Measurements from ENCODE around the gene CYP4F3. TPM values are rescaled to one million over a fixed set of nuclear protein-coding genes. Genes with fewer than 3 reads are reported as not detected.

CYP4F3 gene
- total and polyA plus RNA-seq, 2 of the 13 experiments (the other 11 are each of a cell fraction or from before 2014, with no cell fraction given), result 17.8 to 22.8 TPM

GRCh38 chr19:15643387-15643786 lies 2.7 kb downstream of the CYP4F3 start (continued):
- no peak for TF ChIP-seq CERS6 (CRISPR knock-in tag; IDR thresholded peaks at IDR 0.05)
- no peak for TF ChIP-seq KLF16 (CRISPR knock-in tag; IDR thresholded peaks at IDR 0.05)
- TF ChIP-seq ZNF281 (CRISPR knock-in tag; IDR thresholded peaks at IDR 0.05; ENCODE audit: borderline replicate concordance), result no peak
- no peak for TF ChIP-seq NKX3-1 (CRISPR knock-in tag; IDR thresholded peaks at IDR 0.05)
- no peak for TF ChIP-seq ZBTB37 (CRISPR knock-in tag; IDR thresholded peaks at IDR 0.05)
- TF ChIP-seq CTCF (CRISPR knock-in tag; IDR thresholded peaks at IDR 0.05), result no peak
- no peak for TF ChIP-seq ZBTB33 (CRISPR knock-in tag; IDR thresholded peaks at IDR 0.05)
- TF ChIP-seq HNF4G (IDR thresholded peaks at IDR 0.05; ENCODE audit: borderline replicate concordance, low read depth, low read length), result peak; percentile 96
- TF ChIP-seq HNF4G (CRISPR knock-in tag; IDR thresholded peaks at IDR 0.05; ENCODE audit: borderline replicate concordance, low read depth), result peak; percentile 67; the same call in 1 of the 2 replicates
- TF ChIP-seq TFDP2 (CRISPR knock-in tag; IDR thresholded peaks at IDR 0.05), result no peak
- TF ChIP-seq EP300 (IDR thresholded peaks at IDR 0.05; ENCODE audit: low read depth in 2 of 2, low read length in 2 of 2), result peak in 1 of 2 experiments; percentile 64; a peak in 2 of 4 replicates
- no peak; the same call in 1 of the 2 replicates for TF ChIP-seq EP300 (CRISPR knock-in tag; IDR thresholded peaks at IDR 0.05; ENCODE audit: borderline replicate concordance)
- no peak for TF ChIP-seq BRD4 (CRISPR knock-in tag; IDR thresholded peaks at IDR 0.05)
- no peak for TF ChIP-seq TRIM22 (IDR thresholded peaks at IDR 0.05)
- TF ChIP-seq KAT8 (CRISPR knock-in tag; IDR thresholded peaks at IDR 0.05), result peak; percentile 28; the same call in 1 of the 2 replicates
- peak; percentile 33; the same call in 1 of the 2 replicates for TF ChIP-seq TFAP4 (IDR thresholded peaks at IDR 0.05; ENCODE audit: borderline replicate concordance, low read depth)
- no peak for TF ChIP-seq MYC (CRISPR knock-in tag; IDR thresholded peaks at IDR 0.05; ENCODE audit: borderline replicate concordance)

All from HepG2 (cell line).